COLO829 (cell line): ENCODE measurements around the gene BBS5.

Source experiments
- DNase-seq: peaks from one replicate; pipeline ENCODE4 v3.0.0; 2012; ENCODE audit warnings: low spot score

Gene BBS5

GRCh38 chr2:169546756-169547155 is 67.5 kb downstream of the BBS5 start:
- DNase-seq, result no peak
